Measurements from ENCODE around the gene PIGT. TPM values are rescaled to one million over a fixed set of nuclear protein-coding genes. Genes with fewer than 3 reads are reported as not detected.

PIGT gene
- total RNA-seq, 1 experiment from 2014 or later: 179 TPM

DNA sequence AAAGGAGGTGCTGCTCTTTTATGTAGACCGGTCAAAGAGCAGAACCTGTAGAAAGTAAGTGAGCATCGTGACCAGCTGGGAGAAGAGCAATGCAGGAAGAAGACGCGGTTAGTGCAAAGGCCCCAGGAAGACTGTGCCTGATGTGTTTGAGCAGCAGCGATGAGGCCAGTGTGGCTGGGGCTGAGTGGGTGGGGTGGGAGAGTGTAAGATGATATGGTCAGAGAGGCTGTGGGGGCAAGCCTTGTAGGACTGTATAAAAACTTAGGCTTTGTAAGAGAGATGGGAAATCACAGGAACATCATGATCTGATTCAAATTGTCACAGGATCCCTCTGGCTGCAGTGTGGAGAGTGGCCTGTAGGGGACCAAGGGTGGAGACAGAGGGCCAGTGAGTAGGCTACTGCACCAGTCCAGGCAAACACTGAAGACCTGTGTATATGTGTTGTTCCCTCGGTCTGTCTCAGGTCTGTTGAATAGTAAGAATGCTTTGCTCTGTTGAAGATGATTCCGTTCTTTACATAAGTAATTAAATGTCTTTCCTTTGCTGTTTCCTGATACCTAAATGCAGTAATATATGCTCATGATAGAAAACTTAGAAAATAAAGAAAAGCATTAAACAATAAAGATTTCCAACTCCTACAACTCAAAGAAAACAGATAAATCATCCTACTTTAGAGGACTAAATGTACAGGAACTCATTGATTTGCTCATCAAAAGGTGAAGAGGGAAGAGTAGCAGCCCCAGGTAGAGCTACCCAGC, 30.0 kb downstream of the PIGT start:
- in situ Hi-C loops (cut with HindIII; ENCODE audit: low pct_unique_long_range_greater_than_20kb, low sequenced_read_pairs): no loop called here
- peak; percentile 83 for DNase-seq (ENCODE audit: low read depth, low spot score)

DNA sequence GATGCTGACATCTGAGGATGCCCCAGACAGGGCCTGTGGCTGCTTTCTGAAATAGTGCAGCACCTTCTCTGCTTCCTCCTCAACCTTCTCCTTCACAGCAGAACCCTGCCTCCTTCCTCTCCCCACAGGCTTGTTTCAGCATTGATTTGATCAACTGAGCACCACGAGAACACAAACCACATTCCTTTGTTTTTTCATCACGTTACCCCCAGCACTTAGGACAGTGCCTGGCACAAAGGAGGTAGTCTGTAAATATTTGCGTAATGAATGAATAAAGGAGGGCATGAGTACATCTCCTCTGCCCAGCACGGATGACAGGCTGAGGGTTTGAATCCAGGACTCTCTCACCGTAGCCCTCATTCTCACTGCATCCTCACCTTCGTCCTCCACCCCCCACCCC, 32.3 kb downstream of the PIGT start:
- in situ Hi-C loops (cut with HindIII; ENCODE audit: low pct_unique_long_range_greater_than_20kb, low sequenced_read_pairs): no loop called here

DNA sequence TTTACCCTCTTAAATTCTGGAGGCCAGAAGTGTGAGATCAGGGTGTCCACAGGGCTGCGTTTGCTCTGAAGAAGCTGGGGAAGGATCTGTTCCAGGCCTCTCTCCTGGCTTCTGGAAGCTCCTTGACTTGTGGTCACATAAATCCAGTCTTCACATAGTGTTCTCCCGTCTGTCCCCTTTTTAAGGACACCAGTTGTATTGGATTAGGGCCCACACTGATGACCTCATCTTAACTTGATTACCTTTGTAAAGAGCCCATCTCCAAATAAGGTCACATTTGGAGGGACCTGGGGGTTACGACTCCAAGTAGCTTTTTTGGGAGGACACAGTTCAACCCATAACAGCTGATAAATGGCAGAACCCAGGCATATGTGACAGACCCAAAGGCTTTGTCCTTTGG, 33.6 kb downstream of the PIGT start:
- no peak for DNase-seq (ENCODE audit: low read depth, low spot score)
- in situ Hi-C loops (cut with HindIII; ENCODE audit: low pct_unique_long_range_greater_than_20kb, low sequenced_read_pairs): no loop called here

More for the DNA sequence above, 32.3 kb downstream of the PIGT start:
- DNase-seq (ENCODE audit: low read depth, low spot score): peak; percentile 84

DNA sequence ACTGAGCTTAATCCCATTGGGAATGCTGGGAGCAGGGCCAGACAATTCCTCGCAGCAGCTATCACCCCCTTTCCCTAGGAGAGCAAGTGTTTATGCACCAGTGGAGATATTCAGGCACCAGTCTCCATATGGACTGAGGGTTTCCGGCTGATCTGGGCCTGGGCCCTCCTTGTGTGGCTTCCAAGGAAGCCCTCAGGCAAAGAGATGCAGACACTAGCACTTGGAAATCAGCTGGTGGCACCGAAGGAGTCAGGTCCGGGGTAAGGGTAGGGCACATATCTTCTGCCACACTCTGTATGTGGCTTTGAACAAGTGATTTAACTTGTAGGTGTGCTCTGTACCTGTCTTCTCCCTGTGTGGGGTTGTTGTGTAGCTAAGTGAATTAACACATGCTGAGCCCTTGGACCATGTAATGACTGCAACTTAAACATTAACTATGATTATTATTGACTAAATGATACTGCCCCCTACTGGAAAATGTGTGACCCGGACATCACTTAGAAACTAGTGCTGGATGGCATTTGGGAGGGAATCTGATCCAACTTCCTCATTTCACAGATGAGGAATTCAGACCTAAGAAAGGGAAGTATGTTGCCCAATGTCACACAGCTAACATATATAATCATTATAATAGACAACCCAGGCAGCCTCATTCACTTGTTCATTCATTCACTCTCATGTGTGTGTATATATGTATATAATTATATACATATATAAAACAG, 34.3 kb downstream of the PIGT start:
- peak; percentile 80 for DNase-seq (ENCODE audit: low read depth, low spot score)
- in situ Hi-C loops (cut with HindIII; ENCODE audit: low pct_unique_long_range_greater_than_20kb, low sequenced_read_pairs): no loop called here

DNA sequence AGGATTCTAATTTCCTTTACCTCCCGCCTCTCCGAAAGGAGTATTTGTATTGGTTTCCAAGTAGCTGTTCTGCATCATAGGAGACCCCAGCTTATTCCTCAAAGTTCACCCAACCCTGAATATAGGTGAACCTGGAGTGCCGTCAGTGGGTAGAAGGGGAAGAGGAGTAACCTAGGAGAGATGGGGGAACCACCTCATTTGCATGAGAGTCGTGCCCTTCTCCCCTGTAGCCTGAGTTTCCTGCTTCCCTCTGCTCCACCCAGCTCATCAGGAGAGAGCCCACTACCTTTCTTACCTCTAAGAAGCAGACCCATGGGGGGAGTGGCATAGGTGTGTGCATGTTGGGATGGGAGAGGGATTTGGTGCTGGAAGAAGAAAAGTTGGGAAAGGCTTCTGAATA, 36.3 kb downstream of the PIGT start:
- in situ Hi-C loops (cut with HindIII; ENCODE audit: low pct_unique_long_range_greater_than_20kb, low sequenced_read_pairs): no loop called here
- no peak for DNase-seq (ENCODE audit: low read depth, low spot score)

DNA sequence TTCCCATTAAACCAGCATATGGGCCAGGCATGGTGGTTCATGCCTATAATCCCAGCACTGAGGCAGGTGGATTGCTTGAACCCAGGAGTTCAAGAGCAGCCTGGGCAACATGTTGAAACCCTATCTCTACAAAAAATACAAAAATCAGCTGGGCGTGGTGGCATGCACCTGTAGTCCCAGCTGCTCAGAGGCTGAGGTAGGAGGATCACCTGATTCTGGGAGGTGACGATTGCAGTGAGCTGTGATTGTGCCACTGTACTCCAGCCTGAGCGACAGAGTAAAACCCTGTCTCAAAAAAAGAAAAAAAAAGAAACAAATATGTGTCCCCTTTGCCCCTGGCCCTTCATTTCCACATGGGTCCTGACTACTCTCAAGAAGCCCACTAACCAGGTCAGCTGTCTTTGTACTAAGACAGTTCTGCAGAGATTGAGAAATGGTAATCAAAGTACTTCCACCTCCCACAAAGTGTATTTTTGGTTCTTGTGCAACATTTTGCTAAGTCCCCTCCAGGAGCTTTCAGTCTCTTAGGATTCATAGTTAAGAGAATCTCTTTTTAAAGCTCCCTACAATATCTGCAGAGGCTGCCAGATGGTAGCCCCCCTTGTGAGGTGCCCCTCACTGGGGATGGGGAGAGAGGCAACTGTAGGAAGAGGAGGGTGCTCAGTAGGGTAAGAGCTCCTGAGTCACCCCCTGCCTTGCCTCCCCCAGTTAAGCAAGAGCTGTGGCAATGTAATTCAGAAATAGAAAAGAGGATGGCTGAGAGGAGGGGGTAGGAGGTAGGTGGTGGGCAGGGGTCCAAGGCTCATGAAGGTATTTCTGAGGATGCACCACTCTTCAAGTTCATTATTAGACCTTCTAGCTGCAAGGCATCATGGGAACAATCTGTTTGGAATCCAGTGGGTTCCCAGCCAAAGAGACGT, 37.1 kb downstream of the PIGT start:
- no peak for DNase-seq (ENCODE audit: low read depth, low spot score)
- in situ Hi-C loops (cut with HindIII; ENCODE audit: low pct_unique_long_range_greater_than_20kb, low sequenced_read_pairs): no loop called here

DNA sequence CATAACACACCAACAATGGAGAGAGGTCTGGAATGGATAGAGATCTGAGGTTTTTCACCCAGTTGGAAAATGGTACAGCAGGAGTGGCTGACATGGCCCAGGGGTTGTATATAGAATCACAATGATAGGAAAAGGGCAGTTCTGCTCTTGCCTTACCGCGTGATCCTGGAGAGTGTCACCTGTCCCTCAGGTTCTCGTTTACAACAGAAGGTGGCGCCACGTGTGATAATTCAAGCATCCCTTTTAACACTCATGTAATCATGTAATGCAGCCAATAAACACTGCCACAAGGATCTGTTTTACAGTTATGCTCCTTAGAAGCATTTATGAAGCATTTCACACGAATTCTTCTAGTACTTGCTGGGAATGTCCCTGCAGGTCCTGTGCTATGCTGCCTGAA, 40.7 kb downstream of the PIGT start:
- DNase-seq (ENCODE audit: low read depth, low spot score): peak; percentile 54
- in situ Hi-C loops (cut with HindIII; ENCODE audit: low pct_unique_long_range_greater_than_20kb, low sequenced_read_pairs): no loop called here

DNA sequence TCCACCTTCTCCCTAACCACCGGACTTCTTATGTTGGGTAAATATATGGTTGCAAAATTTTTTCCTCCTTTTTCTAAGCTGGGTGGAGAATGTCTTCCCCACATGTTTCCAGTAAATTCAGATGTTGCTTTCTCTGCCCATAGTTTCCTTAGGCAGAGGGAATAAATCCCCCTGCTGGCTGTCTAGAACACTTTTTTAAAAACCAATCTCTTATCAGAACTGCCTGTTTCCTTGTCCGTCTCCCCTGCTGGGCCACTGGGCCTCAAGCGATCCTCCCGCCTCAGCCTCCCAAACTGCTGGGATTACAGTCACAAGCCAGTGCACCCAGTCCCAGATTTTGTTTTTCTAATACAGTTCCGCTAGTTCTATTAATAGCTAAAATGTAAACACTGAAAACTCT, 43.7 kb downstream of the PIGT start:
- in situ Hi-C loops (cut with HindIII; ENCODE audit: low pct_unique_long_range_greater_than_20kb, low sequenced_read_pairs): no loop called here
- DNase-seq (ENCODE audit: low read depth, low spot score): peak; percentile 44

DNA sequence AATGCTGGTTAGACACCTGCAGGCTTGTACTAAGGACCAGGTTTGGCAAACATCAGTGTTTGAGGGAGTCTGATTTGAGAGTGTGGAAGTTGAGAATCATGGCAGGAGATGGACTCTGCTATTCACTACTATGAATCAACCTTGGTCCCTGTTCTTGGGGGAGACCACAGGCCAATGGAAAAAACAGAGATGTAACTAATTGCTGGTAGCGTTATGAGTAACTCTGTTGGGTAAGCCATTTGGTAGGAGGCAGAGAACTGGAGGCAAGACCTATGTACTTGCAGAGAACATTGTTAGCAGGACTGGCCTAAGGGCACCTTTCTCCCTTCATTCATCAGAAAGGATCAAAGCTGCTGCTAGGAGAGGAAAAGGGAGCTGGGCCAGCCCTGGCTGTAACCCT, 45.3 kb downstream of the PIGT start:
- in situ Hi-C loops (cut with HindIII; ENCODE audit: low pct_unique_long_range_greater_than_20kb, low sequenced_read_pairs): no loop called here
- no peak for DNase-seq (ENCODE audit: low read depth, low spot score)

DNA sequence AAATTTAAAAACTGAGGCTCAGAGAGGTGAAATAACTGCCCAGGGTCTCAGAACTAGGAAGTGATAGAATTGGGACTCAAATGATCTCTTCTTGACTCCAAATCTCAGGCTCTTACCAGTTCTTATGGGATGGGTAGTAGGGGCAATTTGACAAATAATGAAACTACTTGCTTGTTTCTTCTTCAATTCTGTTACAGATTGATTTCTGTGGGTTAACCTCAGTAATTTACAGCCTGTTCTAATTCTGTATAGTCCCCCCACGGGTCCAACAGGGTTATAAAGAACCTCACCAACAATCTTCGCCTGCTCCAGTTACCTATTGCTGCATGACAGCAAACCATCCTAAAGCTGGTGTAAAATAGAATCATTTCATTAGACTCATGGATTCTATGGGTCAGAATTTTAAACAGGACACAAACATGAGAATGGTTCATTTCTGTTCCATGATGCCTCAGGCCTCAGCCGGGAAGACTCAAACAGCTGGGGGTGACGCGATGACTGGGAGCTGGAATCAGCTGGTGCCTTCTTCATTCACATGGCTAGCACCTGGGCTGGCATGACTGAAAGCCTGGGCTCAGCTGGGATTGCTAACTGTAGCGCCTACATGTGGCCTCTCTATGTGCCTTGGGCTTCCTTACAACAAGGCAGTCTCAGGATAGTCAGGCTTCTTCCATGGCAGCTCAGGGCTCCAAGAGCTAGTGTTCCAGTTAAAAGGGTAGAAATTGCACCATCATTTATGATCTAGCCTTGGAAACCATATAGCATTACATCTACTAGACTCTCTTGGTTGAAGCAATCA, 47.0 kb downstream of the PIGT start:
- in situ Hi-C loops (cut with HindIII; ENCODE audit: low pct_unique_long_range_greater_than_20kb, low sequenced_read_pairs): no loop called here

DNA sequence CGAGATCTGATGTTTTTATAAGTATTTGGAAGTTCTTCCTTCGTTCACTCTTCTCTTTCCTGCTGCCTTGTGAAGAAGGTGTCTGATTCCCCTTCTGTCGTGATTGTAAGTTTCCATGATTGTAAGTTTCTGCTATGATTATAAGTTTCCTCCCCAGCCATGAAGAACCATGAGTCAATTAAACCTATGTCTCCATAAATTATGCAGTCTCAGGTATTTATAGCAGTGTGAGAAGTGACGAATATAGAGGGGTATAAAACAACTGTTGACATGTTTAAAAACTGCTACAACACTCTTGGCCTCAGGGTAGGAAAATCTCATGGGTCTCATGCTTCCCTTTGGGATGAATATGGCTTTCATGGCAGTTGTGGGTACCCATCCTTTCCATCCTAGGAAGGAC, 47.8 kb downstream of the PIGT start:
- no peak for DNase-seq (ENCODE audit: low read depth, low spot score)
- in situ Hi-C loops (cut with HindIII; ENCODE audit: low pct_unique_long_range_greater_than_20kb, low sequenced_read_pairs): no loop called here

More for the DNA sequence above, 47.0 kb downstream of the PIGT start:
- DNase-seq (ENCODE audit: low read depth, low spot score): peak; percentile 24

DNA sequence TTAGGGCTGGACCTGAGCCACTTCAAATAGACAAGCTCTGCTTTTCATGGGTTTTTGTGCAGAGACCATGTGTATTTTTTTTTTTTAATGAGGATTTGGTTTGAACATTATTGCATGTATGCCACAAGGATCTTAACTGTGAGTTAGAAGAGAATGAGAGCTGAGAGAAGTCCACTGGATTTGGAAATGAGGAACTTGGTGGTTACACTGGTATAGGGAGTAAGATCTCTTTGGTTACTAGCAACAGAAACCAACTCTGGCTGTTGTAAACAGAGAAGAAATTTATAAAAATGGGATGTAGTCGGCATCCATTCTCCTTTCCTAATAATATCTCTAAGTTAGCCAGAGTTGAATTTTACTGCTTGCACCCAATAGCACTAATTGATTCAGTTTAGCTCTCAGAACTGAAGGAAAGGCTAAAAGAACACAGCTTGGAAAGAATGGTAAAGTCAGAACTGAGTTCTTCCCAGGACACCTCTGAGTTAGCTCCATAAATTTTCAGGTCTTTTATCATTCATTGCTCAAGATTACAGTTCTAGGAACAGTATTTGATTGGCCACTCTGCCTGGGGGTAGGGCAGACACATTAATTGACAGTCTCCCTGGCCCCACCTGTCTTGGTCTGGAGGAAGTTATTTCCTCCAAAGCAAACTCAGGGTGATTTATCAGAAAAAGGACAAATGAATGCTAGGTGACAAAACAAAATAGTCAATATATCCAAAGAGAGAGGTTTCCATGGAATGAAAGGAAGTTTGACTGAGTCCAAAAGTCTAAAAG, 49.7 kb downstream of the PIGT start:
- in situ Hi-C loops (cut with HindIII; ENCODE audit: low pct_unique_long_range_greater_than_20kb, low sequenced_read_pairs): no loop called here
- DNase-seq (ENCODE audit: low read depth, low spot score): no peak

DNA sequence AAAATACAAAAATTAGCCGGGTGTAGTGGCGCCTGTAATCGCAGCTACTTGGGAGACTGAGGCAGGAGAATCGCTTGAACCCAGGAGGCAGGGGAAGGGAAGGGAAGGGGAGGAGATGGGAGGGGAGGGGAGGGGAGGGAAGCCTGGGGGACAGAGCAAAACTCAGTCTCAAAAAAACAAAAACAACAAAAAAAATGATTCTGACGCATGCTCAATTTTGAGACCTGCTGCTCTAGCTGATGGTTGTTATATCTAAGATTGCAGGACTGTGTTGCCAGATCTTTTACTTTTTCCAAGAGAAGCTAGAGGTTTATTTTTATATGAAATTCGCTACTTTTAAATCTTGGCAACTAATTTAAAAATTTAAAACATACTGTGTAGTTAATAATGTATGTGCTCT, 51.2 kb downstream of the PIGT start:
- in situ Hi-C loops (cut with HindIII; ENCODE audit: low pct_unique_long_range_greater_than_20kb, low sequenced_read_pairs): no loop called here
- DNase-seq (ENCODE audit: low read depth, low spot score): no peak

DNA sequence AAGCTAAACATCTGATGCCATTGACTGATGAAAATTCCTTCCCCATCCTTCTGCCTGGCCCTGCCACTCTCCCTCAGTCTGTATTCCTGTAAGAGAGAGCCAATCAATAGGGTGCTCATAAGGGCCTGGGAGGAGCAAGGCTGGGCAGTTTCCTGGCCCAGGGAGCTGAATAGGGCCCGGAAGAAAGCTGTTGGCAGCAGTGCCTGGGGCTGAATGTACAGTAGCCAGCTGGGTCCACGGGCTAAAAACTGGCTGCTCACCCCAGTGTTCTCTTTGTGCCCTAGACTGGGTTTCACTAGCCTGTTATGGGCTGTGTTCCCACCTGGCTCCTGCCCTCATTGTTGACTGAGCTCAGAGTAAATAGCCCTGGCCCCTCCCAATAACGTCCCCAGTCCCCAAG, 51.9 kb downstream of the PIGT start:
- in situ Hi-C loops (cut with HindIII; ENCODE audit: low pct_unique_long_range_greater_than_20kb, low sequenced_read_pairs): no loop called here
- DNase-seq (ENCODE audit: low read depth, low spot score): no peak

DNA sequence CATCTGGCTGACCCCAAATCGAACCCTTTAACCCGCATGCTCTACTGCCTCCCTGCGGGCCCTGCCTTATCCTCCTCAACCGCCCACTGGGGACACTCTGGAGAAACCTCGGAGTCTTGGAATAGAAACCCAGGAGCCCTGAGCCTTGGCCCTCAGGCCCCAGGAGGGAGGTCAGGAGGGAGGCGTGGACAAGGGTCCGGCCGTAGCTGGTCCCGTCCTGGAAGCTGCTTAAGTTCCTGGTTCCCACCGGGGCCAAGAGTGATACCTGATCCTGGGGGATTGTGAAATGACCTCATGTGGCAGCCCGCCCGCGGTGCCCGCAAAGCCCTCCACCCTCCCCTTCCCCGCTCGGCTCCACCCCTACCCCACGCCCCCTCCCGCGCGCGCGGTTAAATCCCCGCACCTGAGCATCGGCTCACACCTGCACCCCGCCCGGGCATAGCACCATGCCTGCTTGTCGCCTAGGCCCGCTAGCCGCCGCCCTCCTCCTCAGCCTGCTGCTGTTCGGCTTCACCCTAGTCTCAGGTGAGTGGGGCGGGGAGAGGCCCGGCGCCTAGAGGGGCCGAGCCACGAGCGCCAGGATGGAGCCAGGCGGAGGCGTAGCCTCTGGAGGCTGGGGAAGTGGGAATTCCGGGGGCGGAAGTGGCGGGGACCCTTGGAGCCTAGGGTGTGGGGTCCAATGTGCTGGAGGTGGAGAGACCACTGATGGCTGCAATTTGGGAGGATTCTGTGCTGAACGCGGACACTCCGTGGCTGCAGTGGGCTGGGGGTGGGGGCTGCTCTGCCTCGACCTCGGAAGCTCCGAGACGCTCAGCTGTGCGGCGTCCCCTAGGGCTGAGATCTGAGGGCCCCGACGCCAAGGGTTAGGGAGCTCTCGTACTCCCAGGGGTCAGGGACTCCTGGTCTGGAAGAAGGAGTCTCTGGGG, 53.7 kb downstream of the PIGT start, which contains the start of gene WFDC2:
WFDC2 (plus strand) TSS at position 418 of the 926 bp plus-strand sequence; CDS start at position 447, 29 bp downstream.
- no peak for DNase-seq (ENCODE audit: low read depth, low spot score)
- in situ Hi-C loops (cut with HindIII; ENCODE audit: low pct_unique_long_range_greater_than_20kb, low sequenced_read_pairs): no loop called here

Data from SK-MEL-5 (cell line).